NK-92 (cell line): ENCODE data around the gene FAM20B.
"Not testable (repeated sequence)": the region's sequence is repeated elsewhere in the genome, so short reads cannot be mapped to it uniquely, and the experiment has no call there.

Source experiments
- DNase-seq: peaks from one replicate; lab custom pipeline; 2025; ENCODE audit not compliant: unreplicated experiment; lab: John Stamatoyannopoulos, UW

FAM20B gene, protein sequence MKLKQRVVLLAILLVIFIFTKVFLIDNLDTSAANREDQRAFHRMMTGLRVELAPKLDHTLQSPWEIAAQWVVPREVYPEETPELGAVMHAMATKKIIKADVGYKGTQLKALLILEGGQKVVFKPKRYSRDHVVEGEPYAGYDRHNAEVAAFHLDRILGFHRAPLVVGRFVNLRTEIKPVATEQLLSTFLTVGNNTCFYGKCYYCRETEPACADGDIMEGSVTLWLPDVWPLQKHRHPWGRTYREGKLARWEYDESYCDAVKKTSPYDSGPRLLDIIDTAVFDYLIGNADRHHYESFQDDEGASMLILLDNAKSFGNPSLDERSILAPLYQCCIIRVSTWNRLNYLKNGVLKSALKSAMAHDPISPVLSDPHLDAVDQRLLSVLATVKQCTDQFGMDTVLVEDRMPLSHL

DNA sequence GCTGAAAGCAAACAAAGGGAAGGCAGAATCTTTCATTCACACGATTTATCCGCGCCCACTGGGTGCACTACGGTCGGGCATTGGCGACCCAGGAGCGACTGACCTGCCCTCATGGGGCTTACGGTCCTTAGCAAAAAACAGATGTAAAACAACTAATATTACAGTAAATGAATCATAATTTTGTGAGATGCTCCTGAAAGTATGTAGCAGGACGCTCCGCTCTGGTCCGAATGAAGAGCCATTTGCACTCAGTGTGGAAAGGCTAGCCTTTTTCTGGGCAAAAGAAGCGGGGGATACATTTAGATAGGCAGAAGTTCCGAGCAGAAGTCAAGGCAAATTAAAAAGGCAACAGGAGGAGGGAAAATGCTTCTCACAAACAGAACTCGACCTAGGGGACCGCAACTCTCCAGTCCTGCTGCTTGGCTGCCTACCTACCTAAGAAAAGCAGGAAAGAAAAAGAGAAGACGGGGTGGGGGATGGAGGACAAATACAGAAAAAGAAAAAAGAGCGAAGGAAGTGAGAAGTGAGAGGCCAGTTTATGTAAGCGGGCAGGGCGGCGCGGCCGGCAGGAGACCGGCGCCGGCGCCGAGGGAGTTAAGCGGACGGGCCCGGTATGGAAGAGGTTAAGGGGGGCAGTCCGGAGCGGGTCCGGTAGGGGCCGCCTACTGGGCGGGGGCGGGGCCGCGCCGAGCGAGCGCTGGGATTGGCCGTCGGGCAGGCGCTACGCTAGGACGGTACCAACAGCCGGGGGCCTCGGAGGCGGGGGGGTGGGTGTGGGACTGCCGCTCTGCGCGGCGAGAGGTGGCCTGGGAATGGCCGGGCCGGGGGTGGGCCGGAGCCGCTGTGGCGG lies at the start of gene FAM20B:
Gene FAM20B, plus strand, starts transcription at position 770 of the 850 bp plus-strand sequence. CDS start 17,954 bp downstream, outside the sequence.
- no peak for DNase-seq

DNA sequence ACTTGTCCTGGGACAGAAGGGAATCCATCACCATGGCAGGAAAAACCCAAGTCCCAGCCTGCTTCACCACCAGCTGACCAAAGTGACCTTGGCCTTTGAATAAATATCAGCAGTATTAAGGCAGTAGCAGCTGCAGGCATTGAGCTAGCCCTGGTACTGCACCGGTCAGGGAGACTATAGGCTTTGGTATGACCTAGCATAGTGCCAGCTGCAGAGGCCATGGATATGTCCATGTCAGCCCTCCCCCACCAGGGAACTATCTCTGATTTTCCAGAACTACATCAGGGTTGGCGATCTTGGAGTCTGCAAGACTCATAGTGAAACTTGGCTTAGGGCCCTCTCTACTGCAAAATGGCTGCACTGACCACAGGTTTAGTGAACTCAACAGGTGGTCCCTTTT lies 49.2 kb upstream of the FAM20B start:
- no peak for DNase-seq

- no peak for DNase-seq
Measured at GRCh38 chr1:178986204-178986603, 39.5 kb upstream of the FAM20B start.

GRCh38 chr1:178988198-178988597 lies 37.5 kb upstream of the FAM20B start:
- not testable (repeated sequence) for DNase-seq

GRCh38 chr1:178993559-178993958 lies 32.1 kb upstream of the FAM20B start:
- no peak for DNase-seq

DNA sequence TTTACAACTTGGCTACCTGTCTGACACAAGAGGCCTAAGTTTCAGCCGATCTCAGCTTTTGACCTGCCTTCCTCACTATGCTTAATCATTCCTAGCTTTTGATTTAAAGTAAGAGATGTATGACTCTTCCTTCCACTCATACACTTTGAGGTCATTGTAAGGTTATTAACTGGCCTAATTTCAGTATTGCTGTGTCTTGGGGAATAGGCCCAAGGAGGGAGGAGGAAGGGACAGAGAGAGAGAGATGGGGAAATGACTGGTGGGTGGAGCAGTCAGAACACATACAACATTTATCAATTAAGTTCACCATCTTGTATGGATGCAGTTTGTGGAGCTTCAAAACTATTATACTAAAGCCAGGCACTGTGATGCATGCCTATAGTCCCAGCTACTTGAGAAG lies 28.3 kb upstream of the FAM20B start:
- no peak for DNase-seq

DNA sequence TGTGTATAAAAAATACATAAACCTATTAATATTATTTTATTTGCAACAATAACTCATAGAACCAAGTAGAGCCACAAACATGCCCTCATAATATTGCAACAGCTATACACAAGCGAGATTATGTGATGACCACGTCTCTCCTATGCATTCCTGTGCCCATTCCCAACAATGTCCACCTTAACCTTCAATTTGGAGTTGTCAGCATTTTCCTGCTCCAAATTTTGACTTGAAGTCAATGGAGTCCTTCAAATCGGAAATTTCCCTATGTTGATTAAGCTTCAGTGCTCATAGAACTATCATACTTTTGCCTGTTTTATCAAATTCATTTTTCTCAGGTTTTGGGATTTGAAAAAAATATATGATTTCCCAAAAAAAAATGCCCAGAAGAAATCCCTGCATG lies 27.4 kb upstream of the FAM20B start:
- DNase-seq, result no peak

GRCh38 chr1:178999061-178999460 lies 26.6 kb upstream of the FAM20B start:
- no peak for DNase-seq

- no peak for DNase-seq
Measured at GRCh38 chr1:179001451-179001850, 24.2 kb upstream of the FAM20B start.

DNA sequence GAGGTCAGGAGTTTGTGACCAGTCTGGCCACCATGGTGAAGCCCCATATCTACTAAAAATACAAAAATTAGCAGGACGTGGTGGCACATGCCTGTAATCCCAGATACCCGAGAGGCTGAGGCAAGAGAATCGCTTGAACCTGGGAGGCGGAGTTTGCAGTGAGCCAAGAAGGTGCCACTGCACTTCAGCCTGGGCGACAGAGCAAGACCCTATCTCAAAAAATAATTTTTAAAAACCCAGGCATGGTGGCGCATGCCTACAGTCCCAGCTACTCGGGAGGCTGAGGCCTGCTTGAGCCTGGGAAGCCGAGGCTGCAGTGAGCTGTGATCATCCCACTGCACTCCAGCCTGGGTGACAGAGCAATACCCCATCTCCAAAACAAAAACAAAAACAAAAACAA lies 23.6 kb upstream of the FAM20B start:
- DNase-seq, result not testable (repeated sequence)

DNA sequence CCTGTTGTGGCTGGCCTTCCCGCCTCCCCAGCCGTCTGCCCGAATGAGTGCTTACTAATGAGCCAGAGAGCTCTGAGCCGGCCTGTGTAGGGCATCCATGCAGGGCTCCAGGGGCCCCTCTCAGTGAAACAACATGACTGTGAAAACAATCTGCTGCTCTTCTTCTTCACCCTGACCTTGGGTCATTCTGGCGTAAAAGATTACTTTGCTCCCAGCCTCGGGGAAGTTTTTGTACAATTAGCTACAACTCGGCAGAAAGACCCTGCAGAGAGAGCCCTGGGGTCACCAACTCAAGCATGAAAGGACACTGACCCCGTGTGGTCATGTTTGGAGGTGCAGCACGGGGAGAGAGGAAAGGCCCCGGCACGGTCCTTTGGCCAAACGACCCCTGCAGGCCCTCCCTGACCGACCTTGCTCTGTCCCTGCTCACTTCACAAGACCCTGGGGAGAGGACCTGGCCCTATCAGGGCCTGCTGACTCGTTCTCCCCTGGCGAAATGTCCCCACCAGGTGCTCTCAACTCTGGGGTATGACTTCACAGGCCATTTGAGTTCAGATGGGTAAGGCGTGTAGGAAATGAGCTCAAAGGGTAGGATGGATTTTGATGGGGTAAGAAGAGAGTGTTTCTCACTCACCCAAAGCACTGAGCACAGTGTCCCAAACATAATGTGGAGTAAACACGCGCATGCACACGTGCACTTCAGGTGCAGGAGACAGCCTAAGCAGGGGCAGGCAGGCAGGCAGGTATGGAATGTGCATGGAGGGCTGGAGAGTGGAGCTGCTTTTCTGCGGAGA lies 22.9 kb upstream of the FAM20B start:
- DNase-seq, result no peak

GRCh38 chr1:179003512-179004066 lies 22.1 kb upstream of the FAM20B start:
- DNase-seq, result no peak

DNA sequence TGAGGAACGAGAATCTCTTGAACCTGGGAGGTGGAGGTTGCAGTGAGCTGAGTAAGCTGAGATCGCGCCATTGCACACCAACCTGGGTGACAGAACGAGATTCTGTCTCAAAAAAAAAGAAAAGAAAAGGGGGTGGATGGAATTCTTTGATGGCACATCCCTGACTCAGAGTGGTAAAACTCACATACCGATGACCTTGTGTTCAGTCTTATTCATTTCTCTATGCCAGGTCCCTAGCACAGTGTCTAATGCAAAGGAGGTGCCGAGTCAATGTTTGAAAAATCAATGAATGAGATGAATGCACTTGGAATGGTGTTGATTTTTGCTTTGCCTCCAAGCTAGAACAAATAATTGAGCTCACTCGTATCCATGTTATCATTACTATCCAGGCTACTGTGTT lies 18.5 kb upstream of the FAM20B start:
- DNase-seq, result no peak

- DNase-seq, result no peak
Measured at GRCh38 chr1:179010671-179011070, 15.0 kb upstream of the FAM20B start.

DNA sequence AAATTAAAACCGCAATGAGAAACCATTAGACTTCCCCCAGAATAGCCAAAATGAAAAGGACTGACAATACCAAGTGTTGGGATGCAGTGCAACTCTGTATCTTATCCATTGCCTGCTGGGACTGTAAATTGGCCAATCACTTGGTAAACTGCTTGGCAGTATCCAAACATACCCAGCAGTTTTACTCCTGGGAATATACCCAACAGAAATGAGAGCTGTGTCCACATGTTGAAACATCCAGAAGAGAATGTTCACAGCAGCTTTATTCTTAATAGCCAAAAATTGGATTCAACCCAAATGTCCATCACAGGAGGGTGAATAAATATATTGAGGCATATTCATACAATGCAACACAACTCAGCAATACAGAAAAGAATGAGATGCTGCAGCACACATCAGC lies 13.7 kb upstream of the FAM20B start:
- no peak for DNase-seq

GRCh38 chr1:179014123-179014522 lies 11.6 kb upstream of the FAM20B start:
- no peak for DNase-seq

DNA sequence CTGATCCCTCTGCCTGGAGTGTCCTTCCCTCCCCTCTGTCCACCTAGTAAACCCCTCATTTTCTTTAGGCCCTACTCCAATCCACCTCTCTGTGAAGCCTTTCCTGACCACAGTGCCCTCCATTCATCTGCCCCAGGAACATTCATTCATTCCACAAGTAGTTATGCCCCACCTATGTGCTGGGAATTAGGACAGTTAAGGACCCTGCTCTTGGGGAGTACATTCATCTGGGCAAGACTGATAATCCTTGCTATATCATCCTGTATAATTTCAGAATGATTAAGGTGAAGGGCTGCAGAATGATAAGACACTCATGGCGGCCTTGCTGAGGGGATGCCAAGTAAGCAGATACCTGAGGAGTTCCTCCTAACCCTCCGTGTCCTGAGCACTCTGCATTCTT lies 10.3 kb upstream of the FAM20B start:
- DNase-seq, result no peak

DNA sequence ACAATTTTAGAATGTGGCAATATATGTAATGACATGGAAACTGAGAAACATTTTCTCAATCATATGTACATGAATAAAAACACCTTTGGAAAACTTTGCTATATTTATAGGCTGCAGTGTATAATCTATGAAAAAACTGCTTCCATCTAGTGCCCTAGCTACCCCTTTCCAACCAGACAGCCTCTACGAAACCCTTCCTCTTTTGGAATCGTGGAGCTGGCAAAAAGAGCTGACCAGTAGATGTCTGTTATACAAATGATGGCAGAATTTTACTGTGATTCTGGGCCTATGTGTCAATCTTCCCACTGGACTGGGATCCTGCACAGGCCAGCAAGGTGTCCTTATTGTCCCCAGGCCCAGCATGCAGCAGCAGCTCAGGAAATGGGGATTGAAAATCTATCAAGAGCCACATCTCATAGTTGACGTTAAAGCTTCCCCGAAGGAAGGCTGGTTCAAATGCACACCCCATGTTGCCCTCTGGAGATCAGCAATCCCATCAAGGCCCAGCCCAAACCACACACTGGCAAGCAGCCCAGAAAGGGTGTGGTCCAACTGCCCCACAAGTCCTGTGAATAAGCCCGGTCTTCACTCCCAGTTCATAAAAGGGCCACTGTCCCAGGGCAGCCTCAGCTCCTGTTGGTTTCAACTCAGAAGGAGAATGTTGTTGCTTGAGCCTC lies 8.8 kb upstream of the FAM20B start:
- DNase-seq, result no peak

- DNase-seq, result no peak
Measured at GRCh38 chr1:179017383-179018326, 8.0 kb upstream of the FAM20B start.
